NB4 (cell line): ENCODE measurements around the gene RNF220.

Experiments used
- DNase-seq: peaks from one replicate; pipeline ENCODE4 v3.0.0; 2010; ENCODE audit warnings: low read depth
- H3K4me3 ChIP-seq: one replicate; pipeline ENCODE4 v1.5.1; 2011; ENCODE audit warnings: mild to moderate bottlenecking, low read depth, low read length, moderate library complexity
- MYC ChIP-seq: IDR thresholded peaks from 2 replicates; pipeline ENCODE4 v1.6.1; 2011; ENCODE audit warnings: low read depth, low read length
- POLR2A ChIP-seq: IDR thresholded peaks from 2 replicates; pipeline ENCODE4 v1.6.1; 2011; ENCODE audit warnings: mild to moderate bottlenecking; ENCODE audit not compliant: insufficient read length; ENCODE audit errors: extremely low read depth
- TF ChIP-seq, protein P1 (sequence below): IDR thresholded peaks from one replicate; pipeline ENCODE4 v1.5.1; 2012; ENCODE audit warnings: low read depth, low read length
- TF ChIP-seq, protein P2 (sequence below): IDR thresholded peaks from 2 replicates; pipeline ENCODE4 v1.6.1; 2011; ENCODE audit warnings: low read depth, low read length

The RNF220 gene

DNA sequence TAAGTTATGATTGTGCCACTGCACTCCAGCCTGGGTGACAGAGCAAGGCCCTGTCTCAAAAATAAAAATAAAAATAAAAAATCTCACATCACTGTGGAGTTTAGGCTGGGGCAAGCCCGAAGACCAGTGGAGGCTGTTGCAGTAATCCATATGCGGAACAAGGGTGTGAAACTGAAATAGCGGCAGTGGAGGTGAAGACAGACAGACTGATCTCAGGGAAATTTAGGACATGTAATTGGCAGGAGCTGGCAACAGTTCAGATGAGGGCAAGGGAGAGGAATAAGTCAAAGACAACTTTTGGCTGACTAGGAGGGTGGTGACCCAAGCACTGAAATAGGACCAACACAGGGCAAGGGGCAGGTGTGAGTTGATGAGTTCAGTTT, 277.8 kb downstream of the RNF220 start:
- H3K4me3 ChIP-seq = no peak overlapping the region
- TF ChIP-seq, protein P1, sequence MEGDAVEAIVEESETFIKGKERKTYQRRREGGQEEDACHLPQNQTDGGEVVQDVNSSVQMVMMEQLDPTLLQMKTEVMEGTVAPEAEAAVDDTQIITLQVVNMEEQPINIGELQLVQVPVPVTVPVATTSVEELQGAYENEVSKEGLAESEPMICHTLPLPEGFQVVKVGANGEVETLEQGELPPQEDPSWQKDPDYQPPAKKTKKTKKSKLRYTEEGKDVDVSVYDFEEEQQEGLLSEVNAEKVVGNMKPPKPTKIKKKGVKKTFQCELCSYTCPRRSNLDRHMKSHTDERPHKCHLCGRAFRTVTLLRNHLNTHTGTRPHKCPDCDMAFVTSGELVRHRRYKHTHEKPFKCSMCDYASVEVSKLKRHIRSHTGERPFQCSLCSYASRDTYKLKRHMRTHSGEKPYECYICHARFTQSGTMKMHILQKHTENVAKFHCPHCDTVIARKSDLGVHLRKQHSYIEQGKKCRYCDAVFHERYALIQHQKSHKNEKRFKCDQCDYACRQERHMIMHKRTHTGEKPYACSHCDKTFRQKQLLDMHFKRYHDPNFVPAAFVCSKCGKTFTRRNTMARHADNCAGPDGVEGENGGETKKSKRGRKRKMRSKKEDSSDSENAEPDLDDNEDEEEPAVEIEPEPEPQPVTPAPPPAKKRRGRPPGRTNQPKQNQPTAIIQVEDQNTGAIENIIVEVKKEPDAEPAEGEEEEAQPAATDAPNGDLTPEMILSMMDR = no peak
- TF ChIP-seq, protein P2, sequence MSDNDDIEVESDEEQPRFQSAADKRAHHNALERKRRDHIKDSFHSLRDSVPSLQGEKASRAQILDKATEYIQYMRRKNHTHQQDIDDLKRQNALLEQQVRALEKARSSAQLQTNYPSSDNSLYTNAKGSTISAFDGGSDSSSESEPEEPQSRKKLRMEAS = no peak
- no peak for TF ChIP-seq MYC
- no peak for TF ChIP-seq POLR2A
- DNase-seq = no peak

DNA sequence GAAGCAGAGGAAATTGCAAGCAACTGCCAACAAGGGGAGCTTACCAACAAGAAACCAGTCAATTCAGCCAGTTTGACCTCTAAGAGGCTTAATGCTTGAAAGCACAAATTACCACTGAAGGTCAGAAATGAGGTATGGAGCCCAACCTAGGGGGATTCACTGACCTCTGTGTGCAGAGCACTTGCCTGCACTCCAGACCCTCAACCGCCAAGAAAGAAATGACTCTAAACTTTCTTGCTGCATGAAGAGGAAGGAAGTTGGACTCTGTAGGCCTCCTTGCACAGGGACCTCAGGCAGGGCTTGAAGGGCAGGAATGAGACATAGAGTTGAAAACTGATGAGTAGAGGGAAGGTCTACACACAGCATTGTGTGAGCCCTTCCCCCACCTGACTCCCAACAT, 279.5 kb downstream of the RNF220 start:
- peak overlapping the region; percentile 47 for H3K4me3 ChIP-seq
- peak; percentile 86 for DNase-seq
- TF ChIP-seq POLR2A = peak; percentile 32
- TF ChIP-seq, protein P2 = no peak

DNA sequence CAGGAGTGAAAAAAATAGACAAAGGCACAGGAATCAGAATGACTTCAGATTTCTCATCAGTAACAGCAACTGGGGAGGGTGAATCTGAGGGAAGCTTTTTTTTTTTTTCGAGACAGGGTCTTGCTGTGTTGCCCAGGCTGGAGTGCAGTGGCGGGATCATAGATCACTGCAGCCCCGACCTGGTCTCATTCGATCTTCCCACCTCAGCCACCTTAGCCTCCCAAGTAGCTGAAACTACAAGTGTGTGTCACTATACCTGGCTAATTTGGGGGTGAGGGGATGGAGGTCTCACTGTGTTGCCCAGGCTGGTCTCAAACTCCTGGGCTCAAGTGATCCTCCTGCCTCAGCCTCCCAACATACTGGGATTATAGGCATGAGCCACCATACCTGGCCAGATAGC, 280.2 kb downstream of the RNF220 start:
- no peak for DNase-seq
- no peak overlapping the region for H3K4me3 ChIP-seq
- TF ChIP-seq, protein P1 = no peak
- TF ChIP-seq POLR2A (no peak), MYC (no peak)
- TF ChIP-seq, protein P2 = no peak

DNA sequence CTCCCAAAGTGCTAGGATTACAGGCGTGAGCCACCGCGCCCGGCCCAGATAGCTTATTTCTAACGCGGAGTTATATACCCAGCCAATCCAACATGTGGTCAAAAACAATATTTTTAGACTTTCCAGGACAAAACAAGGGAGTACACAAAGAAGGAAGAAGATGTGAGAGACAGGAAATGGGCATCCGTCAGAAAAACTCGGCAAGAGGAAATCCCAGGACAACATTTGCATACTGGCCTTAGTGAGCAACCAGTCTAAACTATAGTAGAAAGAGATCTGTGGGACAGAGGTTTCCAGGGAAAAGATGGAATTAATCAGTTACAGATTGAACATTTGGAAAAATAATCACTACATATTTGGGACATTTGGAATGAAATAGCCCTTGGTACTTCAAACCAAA, 280.8 kb downstream of the RNF220 start:
- TF ChIP-seq, protein P1 = no peak
- no peak for TF ChIP-seq MYC
- TF ChIP-seq, protein P2 = no peak
- no peak for TF ChIP-seq POLR2A
- H3K4me3 ChIP-seq = no peak overlapping the region
- no peak for DNase-seq

DNA sequence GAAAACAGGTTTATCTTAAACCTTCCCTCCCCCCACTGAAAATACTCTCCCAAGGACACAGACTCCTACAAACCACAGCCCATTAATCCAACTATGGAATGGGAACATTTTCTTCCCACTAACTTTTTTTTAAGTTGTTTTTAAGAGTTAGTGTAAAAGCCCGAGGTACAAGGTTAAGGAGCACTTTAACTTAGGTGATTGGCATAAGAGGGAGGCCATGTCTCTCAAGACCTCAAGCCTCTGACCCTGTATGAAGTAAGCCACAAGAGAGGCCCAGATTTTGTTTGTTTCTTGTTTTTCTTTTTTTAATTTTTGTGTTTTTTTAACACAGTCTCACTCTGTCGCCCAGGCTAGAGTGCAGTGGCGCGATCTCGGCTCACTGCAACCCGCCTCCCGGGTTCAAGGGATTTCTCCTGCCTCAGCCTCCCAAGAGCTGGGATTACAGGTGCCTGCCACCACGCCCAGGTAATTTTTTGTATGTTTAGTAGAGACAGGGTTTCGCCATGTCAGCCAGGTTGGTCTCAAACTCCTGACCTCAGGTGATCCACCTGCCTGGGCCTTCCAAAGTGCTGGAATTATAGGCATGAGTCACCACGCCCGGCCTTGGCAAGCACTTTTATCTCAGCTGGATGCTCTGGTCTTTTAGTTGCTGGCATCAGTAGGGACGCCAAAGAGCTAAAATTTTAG, 283.8 kb downstream of the RNF220 start:
- no peak for TF ChIP-seq MYC
- no peak for TF ChIP-seq POLR2A
- TF ChIP-seq, protein P1 = no peak
- TF ChIP-seq, protein P2 = no peak
- no peak for DNase-seq
- no peak overlapping the region for H3K4me3 ChIP-seq

DNA sequence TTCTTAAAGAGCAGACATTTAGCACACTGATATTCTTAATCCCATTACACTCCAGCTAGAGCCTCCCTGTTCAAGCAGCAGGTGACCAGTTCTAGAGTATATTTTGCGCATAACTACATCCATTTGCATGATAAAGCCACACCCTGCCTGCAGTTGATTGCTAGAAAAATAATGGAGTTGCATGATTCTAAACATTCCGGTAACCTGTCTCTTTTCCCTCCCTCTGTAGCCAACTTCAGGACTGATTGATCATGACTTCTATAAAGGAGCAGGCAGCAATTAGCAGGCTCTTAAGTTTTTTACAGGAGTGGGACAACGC, 284.4 kb downstream of the RNF220 start:
- TF ChIP-seq POLR2A = no peak
- no peak for TF ChIP-seq MYC
- TF ChIP-seq, protein P1 = no peak
- TF ChIP-seq, protein P2 = no peak
- H3K4me3 ChIP-seq = no peak overlapping the region
- no peak for DNase-seq
